Measurements from ENCODE around the gene SYNGR3. TPM values are rescaled to one million over a fixed set of nuclear protein-coding genes. Genes with fewer than 3 reads are reported as not detected.

SYNGR3 gene
- total and polyA plus RNA-seq, 2 of the 13 experiments (the other 11 are each of a cell fraction or from before 2014, with no cell fraction given): 0.97 to 5.7 TPM

GRCh38 chr16:1940273-1941161, 49.3 kb upstream of the SYNGR3 start (continued):
- TF ChIP-seq GMEB1 (CRISPR knock-in tag; IDR thresholded peaks at IDR 0.05; ENCODE audit: borderline replicate concordance) (no peak; the same call in 1 of the 2 replicates), ZNF75D (CRISPR knock-in tag; IDR thresholded peaks at IDR 0.05; ENCODE audit: borderline replicate concordance) (no peak), ZFYVE20 (CRISPR knock-in tag; IDR thresholded peaks at IDR 0.05; ENCODE audit: borderline replicate concordance, low read depth) (no peak), ZNF761 (CRISPR knock-in tag; conservative IDR thresholded peaks at IDR 0.05) (peak; percentile 40), ZNF468 (CRISPR knock-in tag; IDR thresholded peaks at IDR 0.05) (no peak), GTF3A (CRISPR knock-in tag; conservative IDR thresholded peaks at IDR 0.05) (no peak), TEAD3 (CRISPR knock-in tag; optimal IDR thresholded peaks at IDR 0.05; ENCODE audit: borderline replicate concordance) (peak; percentile 23), ZSCAN20 (CRISPR knock-in tag; IDR thresholded peaks at IDR 0.05; ENCODE audit: borderline replicate concordance) (0 out of 2 replicates have a peak, but pooled peaks have one; percentile 37), ZNF253 (CRISPR knock-in tag; IDR thresholded peaks at IDR 0.05; ENCODE audit: borderline replicate concordance) (no peak), NRL (CRISPR knock-in tag; IDR thresholded peaks at IDR 0.05; ENCODE audit: borderline replicate concordance) (0 out of 2 replicates have a peak, but pooled peaks have one; percentile 10), KLF6 (CRISPR knock-in tag; IDR thresholded peaks at IDR 0.05) (no peak), ZSCAN25 (CRISPR knock-in tag; IDR thresholded peaks at IDR 0.05) (peak; percentile 69), ZEB1 (IDR thresholded peaks at IDR 0.05; ENCODE audit: insufficient replicate concordance, low read depth) (no peak), PRDM4 (CRISPR knock-in tag; IDR thresholded peaks at IDR 0.05; ENCODE audit: borderline replicate concordance) (no peak), EHMT2 (IDR thresholded peaks at IDR 0.05; ENCODE audit: borderline replicate concordance, low read depth, low read length) (no peak), ZBTB8A (CRISPR knock-in tag; IDR thresholded peaks at IDR 0.05; ENCODE audit: borderline replicate concordance, low read depth) (no peak), ZNF660 (CRISPR knock-in tag; IDR thresholded peaks at IDR 0.05; ENCODE audit: borderline replicate concordance, low read depth) (no peak), ZNF414 (CRISPR knock-in tag; IDR thresholded peaks at IDR 0.05) (peak; percentile 92), XBP1 (CRISPR knock-in tag; IDR thresholded peaks at IDR 0.05) (no peak), KDM1A (CRISPR knock-in tag; IDR thresholded peaks at IDR 0.05) (no peak), ZNF260 (CRISPR knock-in tag; IDR thresholded peaks at IDR 0.05; ENCODE audit: borderline replicate concordance, low read depth) (no peak), ZNF143 (CRISPR knock-in tag; IDR thresholded peaks at IDR 0.05) (peak; percentile 37), MTF2 (CRISPR knock-in tag; IDR thresholded peaks at IDR 0.05; ENCODE audit: borderline replicate concordance) (no peak), NCOA1 (CRISPR knock-in tag; IDR thresholded peaks at IDR 0.05) (peak; percentile 74; the same call in 1 of the 2 replicates)

Data from HepG2 (cell line).